HCT116 (cell line): Measurements from ENCODE around the gene CELF3. TPM values are rescaled to one million over a fixed set of nuclear protein-coding genes. Genes with fewer than 3 reads are reported as not detected.

Experiments used
- ATAC-seq: fragments of 200-7000 bp; cut with Tn5 transposase; 2 replicates; pipeline ENCODE4 v1.9.1; 2020; ENCODE audit warnings: mild to moderate bottlenecking, moderate library complexity
- BruUV-seq: library from RNA; stranded (reverse); fragments of 400-500 nt; replicated peaks from 2 replicates; lab custom pipeline; 2021; lab: Mats Ljungman, UMichigan
- CTCF ChIA-PET: fragments of 300-600 bp; sonication (Branson Sonifier 250); formaldehyde crosslinking; loops from one replicate; lab custom pipeline; 2021; ENCODE audit warnings: antibody characterized with exemption; lab: Charles Lee
- POLR2A ChIA-PET: fragments of 300-600, 350-600 bp; sonication (Branson Sonifier 250); formaldehyde crosslinking; loops from one replicate; lab custom pipeline; 2021; ENCODE audit warnings: antibody characterized with exemption; lab: Charles Lee
- RAD21 ChIA-PET, 2 experiments: fragments of 300-600 bp; sonication (Branson Sonifier 250); formaldehyde crosslinking; loops; one replicate each; lab custom pipeline; 2023; ENCODE audit warnings: low total read pairs in 2 of 2; ENCODE audit not compliant: uncharacterized antibody in 2 of 2, unreplicated experiment in 2 of 2, low non-redundant PET in 1 of 2; lab: Charles Lee
- DNase-seq: peaks from one replicate; pipeline ENCODE4 v3.0.0-alpha.2; 2010; ENCODE audit warnings: low read depth, low spot score
- H2AFZ ChIP-seq: fragments of 200-600 bp; shearing (Covaris generic), sonication (generic); 2 replicates; pipeline ENCODE4 v1.6.1; 2017; ENCODE audit warnings: low read depth, mixed run types, mixed read lengths, antibody characterized with exemption, low read length; ENCODE audit not compliant: poor library complexity, severe bottlenecking
- H3K27ac ChIP-seq: 2 replicates; pipeline ENCODE4 v1.5.1; 2012; ENCODE audit warnings: low read depth, low read length
- H3K27me3 ChIP-seq: fragments of 200-600 bp; sonication (generic); 2 replicates; pipeline ENCODE4 v1.6.1; 2016; ENCODE audit warnings: mixed run types, low read length, mixed read lengths; ENCODE audit not compliant: insufficient read depth
- H3K36me3 ChIP-seq, 2 experiments: fragments of 200-500 bp in 1 of 2; fragments of 200-600 bp in 1 of 2; sonication (Bioruptor generic) in 1 of 2; sonication (generic) in 1 of 2; 2 replicates each; pipeline versions ENCODE4 v1.5.1 to v1.6.1; 2014 to 2016; ENCODE audit warnings: low read length in 2 of 2, inconsistent platforms in 1 of 2, mixed read lengths in 1 of 2, mixed run types in 1 of 2; ENCODE audit not compliant: insufficient read depth in 2 of 2, control insufficient read depth in 1 of 2
- H3K4me1 ChIP-seq, 2 experiments: fragments of 200-600 bp in 1 of 2; sonication (generic) in 1 of 2; 2 replicates each; pipeline versions ENCODE4 v1.5.1 to v1.6.1; 2012 to 2017; ENCODE audit warnings: low read length in 2 of 2, inconsistent platforms in 1 of 2, mild to moderate bottlenecking in 1 of 2, mixed read lengths in 1 of 2, mixed run types in 1 of 2, moderate library complexity in 1 of 2; ENCODE audit not compliant: insufficient read depth in 2 of 2, control insufficient read depth in 1 of 2
- H3K4me2 ChIP-seq: fragments of 200-600 bp; sonication (generic); 2 replicates; pipeline ENCODE4 v1.6.1; 2017; ENCODE audit warnings: mixed run types, low read length, mixed read lengths
- H3K4me3 ChIP-seq, 2 experiments: fragments of 200-600 bp in 1 of 2; sonication (generic) in 1 of 2; replicated peaks in 1 of 2; 2 replicates each; pipeline ENCODE4 v1.5.1; 2011 to 2016; ENCODE audit warnings: low read length in 2 of 2, control low read depth in 1 of 2, low read depth in 1 of 2, mild to moderate bottlenecking in 1 of 2, mixed read lengths in 1 of 2, mixed run types in 1 of 2
- H3K79me2 ChIP-seq: fragments of 200-600 bp; sonication (generic); 2 replicates; pipeline ENCODE4 v1.6.1; 2017; ENCODE audit warnings: mild to moderate bottlenecking, mixed run types, low read length, moderate library complexity, mixed read lengths; ENCODE audit not compliant: insufficient read depth
- H3K9ac ChIP-seq: fragments of 200-600 bp; sonication (generic); 2 replicates; pipeline ENCODE4 v1.6.1; 2016; ENCODE audit warnings: low read length, mixed read lengths
- H3K9me2 ChIP-seq: fragments of 200-600 bp; sonication (generic), shearing (Covaris generic); 2 replicates; pipeline ENCODE4 v1.6.1; 2017; ENCODE audit warnings: mixed run types, mild to moderate bottlenecking, moderate library complexity; ENCODE audit not compliant: insufficient read depth
- H3K9me3 ChIP-seq, 2 experiments: fragments of 200-500 bp in 1 of 2; fragments of 200-600 bp in 1 of 2; sonication (Bioruptor generic) in 1 of 2; sonication (generic) in 1 of 2; 2 replicates each; pipeline ENCODE4 v1.6.1; 2014 to 2017; ENCODE audit warnings: low read length in 2 of 2, mixed read lengths in 2 of 2, inconsistent platforms in 1 of 2, low read depth in 1 of 2, mild to moderate bottlenecking in 1 of 2, mixed run types in 1 of 2, moderate library complexity in 1 of 2; ENCODE audit not compliant: control insufficient read depth in 1 of 2, insufficient read depth in 1 of 2
- H4K20me1 ChIP-seq: fragments of 200-600 bp; sonication (generic), shearing (Covaris generic); 2 replicates; pipeline ENCODE4 v1.6.1; 2017; ENCODE audit warnings: mixed run types, mild to moderate bottlenecking, moderate library complexity; ENCODE audit not compliant: insufficient read depth
- CBX3 ChIP-seq: IDR thresholded peaks from 2 replicates; pipeline ENCODE4 v1.6.1; 2012; ENCODE audit warnings: low read depth
- EGR1 ChIP-seq: IDR thresholded peaks from 2 replicates; pipeline ENCODE4 v1.6.1; 2012; ENCODE audit warnings: low read depth
- EZH2 ChIP-seq: fragments of 200-600 bp; sonication (generic); IDR thresholded peaks from 2 replicates; pipeline ENCODE4 v1.6.1; 2017; ENCODE audit warnings: antibody characterized with exemption, mixed run types
- EZH2phosphoT487 ChIP-seq: fragments of 200-600 bp; IDR thresholded peaks from 2 replicates; pipeline ENCODE4 v1.6.1; 2018; ENCODE audit warnings: antibody characterized with exemption, borderline replicate concordance
- POLR2AphosphoS5 ChIP-seq: IDR thresholded peaks from 2 replicates; pipeline ENCODE4 v1.6.1; 2011; ENCODE audit warnings: mild to moderate bottlenecking, low read depth, low read length, moderate library complexity
- SP1 ChIP-seq: IDR thresholded peaks from 2 replicates; pipeline ENCODE4 v1.6.1; 2012; ENCODE audit warnings: low read depth
- TCF7L2 ChIP-seq: IDR thresholded peaks from 2 replicates; pipeline ENCODE4 v1.7.0; 2011; ENCODE audit warnings: borderline replicate concordance, inconsistent platforms; ENCODE audit not compliant: insufficient read depth, insufficient read length; ENCODE audit errors: extremely low read depth
- ZFX ChIP-seq: fragments of 450-650 bp; IDR thresholded peaks from 2 replicates; pipeline ENCODE4 v1.6.1; 2017
- intact Hi-C: fragments of 100-400 bp; cut with micrococcal nuclease; formaldehyde crosslinking; loops from 2 replicates; pipeline ENCODE4 v1.10.0; 2022
- total RNA-seq: library from RNA; stranded (reverse); gene quantifications from one replicate; pipeline ENCODE4 v1.2.1, GENCODE V29; 2021; ENCODE audit not compliant: unreplicated experiment
- TF ChIP-seq, protein P1 (sequence below): IDR thresholded peaks from 2 replicates; pipeline ENCODE4 v1.6.1; 2012
- TF ChIP-seq, protein P2 (sequence below): IDR thresholded peaks from 2 replicates; pipeline ENCODE4 v1.6.1; 2012; ENCODE audit warnings: low read depth

CELF3 gene
- total RNA-seq, 1 experiment from 2014 or later = not detected

DNA sequence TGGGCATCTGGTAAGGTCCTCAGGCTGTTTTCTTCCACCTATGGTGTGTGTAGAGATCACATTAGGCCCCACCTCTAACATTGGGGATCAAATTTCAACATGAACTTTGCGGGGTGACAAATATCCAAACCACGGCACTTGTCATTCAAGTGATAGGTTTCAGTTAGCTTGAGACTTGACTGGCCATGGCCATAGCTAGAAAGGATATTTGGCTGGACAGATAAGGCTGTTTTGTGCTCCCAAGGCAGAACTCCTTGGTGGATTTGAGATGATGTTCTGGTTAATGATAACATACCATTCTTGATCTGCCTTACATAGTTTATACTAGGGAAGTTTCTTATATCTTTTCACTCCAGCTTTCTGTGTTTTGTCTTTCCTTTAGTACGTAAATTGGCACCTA, 48.5 kb downstream of the CELF3 start:
- no peak overlapping the region for H2AFZ ChIP-seq
- no peaks in the 10 kb centered on the region for H3K9me2 ChIP-seq
- H3K79me2 ChIP-seq = 0 out of 2 replicates have a peak, but pooled peaks cover 5% of the 10 kb centered on the region
- BruUV-seq = no TSS peak
- RAD21 ChIA-PET = no interaction called here
- no peaks in the 10 kb centered on the region for H3K9me3 ChIP-seq
- CTCF ChIA-PET = no interaction called here
- H3K27me3 ChIP-seq = no peaks in the 10 kb centered on the region
- peaks cover 0 to 11% of the 10 kb centered on the region in 2 experiments; a peak in 1 of 4 replicates for H3K36me3 ChIP-seq
- H3K4me3 ChIP-seq = no peak overlapping the region
- no peak for TF ChIP-seq POLR2AphosphoS5
- TF ChIP-seq CBX3 = no peak
- no peak for TF ChIP-seq EZH2
- TF ChIP-seq, protein P1, sequence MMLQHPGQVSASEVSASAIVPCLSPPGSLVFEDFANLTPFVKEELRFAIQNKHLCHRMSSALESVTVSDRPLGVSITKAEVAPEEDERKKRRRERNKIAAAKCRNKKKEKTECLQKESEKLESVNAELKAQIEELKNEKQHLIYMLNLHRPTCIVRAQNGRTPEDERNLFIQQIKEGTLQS = no peak
- TF ChIP-seq, all 23 proteins: peak for 0
- no peaks in the 10 kb centered on the region for H4K20me1 ChIP-seq
- no peak for DNase-seq
- no peak overlapping the region for H3K27ac ChIP-seq
- H3K4me1 ChIP-seq = peaks cover 3% of the 10 kb centered on the region in 2 experiments; a peak in 2 of 4 replicates
- POLR2A ChIA-PET = interaction anchor here (0.6 kb wide), 1 partner anchor 8 kb away, joined by 3 read pairs; no protein-coding TSS in a partner anchor
- H3K4me2 ChIP-seq = no peak overlapping the region
- H3K9ac ChIP-seq = no peak overlapping the region
- intact Hi-C loops = no loop called here
- no peak for ATAC-seq

DNA sequence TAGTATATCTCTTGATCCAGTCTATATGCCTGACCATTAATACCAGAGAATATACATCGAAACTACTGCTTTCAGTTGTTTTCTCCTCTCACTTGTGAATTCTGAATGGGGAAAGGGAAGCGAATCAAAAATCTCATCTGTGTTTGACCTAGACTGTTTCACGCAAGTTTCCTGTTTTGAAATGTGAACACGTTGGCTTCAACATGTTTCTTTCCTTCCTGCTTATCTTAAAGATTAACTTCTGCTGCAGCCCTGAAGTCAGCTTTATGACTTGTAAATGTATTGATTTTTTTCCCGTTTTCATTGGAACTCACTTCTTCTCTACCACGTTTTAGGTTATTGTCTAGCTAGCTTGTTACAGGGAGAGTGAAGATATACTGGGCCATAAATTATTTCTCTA, 54.9 kb downstream of the CELF3 start:
- intact Hi-C loops = no loop called here
- Histone ChIP-seq H3K36me3 (peaks cover 4 to 5% of the 10 kb centered on the region in 2 experiments; a peak in 2 of 4 replicates), H3K79me2 (no peaks in the 10 kb centered on the region), H3K9me3 (no peaks in the 10 kb centered on the region), H3K27ac (no peak overlapping the region), H3K4me1 (no peaks in the 10 kb centered on the region), H3K4me2 (no peak overlapping the region), H3K4me3 (no peak overlapping the region), H3K9ac (no peak overlapping the region), H3K9me2 (no peaks in the 10 kb centered on the region), H2AFZ (no peak overlapping the region), H4K20me1 (no peaks in the 10 kb centered on the region), H3K27me3 (no peaks in the 10 kb centered on the region)
- no TSS peak for BruUV-seq
- RAD21 ChIA-PET = no interaction called here
- TF ChIP-seq TCF7L2 (no peak), POLR2AphosphoS5 (no peak), ZFX (no peak), SP1 (no peak), EGR1 (no peak), CBX3 (no peak), EZH2phosphoT487 (no peak)
- TF ChIP-seq, protein P2, sequence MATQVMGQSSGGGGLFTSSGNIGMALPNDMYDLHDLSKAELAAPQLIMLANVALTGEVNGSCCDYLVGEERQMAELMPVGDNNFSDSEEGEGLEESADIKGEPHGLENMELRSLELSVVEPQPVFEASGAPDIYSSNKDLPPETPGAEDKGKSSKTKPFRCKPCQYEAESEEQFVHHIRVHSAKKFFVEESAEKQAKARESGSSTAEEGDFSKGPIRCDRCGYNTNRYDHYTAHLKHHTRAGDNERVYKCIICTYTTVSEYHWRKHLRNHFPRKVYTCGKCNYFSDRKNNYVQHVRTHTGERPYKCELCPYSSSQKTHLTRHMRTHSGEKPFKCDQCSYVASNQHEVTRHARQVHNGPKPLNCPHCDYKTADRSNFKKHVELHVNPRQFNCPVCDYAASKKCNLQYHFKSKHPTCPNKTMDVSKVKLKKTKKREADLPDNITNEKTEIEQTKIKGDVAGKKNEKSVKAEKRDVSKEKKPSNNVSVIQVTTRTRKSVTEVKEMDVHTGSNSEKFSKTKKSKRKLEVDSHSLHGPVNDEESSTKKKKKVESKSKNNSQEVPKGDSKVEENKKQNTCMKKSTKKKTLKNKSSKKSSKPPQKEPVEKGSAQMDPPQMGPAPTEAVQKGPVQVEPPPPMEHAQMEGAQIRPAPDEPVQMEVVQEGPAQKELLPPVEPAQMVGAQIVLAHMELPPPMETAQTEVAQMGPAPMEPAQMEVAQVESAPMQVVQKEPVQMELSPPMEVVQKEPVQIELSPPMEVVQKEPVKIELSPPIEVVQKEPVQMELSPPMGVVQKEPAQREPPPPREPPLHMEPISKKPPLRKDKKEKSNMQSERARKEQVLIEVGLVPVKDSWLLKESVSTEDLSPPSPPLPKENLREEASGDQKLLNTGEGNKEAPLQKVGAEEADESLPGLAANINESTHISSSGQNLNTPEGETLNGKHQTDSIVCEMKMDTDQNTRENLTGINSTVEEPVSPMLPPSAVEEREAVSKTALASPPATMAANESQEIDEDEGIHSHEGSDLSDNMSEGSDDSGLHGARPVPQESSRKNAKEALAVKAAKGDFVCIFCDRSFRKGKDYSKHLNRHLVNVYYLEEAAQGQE = no peak
- ATAC-seq = no peak
- CTCF ChIA-PET = no interaction called here
- no peak for DNase-seq
- POLR2A ChIA-PET = no interaction called here
